Activated T-cell treated with anti-CD3 and anti-CD28 coated beads, Interleukin-2, amount 50 U/mL, for 72 hours (primary cell): ENCODE measurements around the gene ATXN7L1. TPM values are rescaled to one million over a fixed set of nuclear protein-coding genes. Genes with fewer than 3 reads are reported as not detected.
"Not testable (repeated sequence)": the region's sequence is repeated elsewhere in the genome, so short reads cannot be mapped to it uniquely, and the experiment has no call there.

Source experiments
- ATAC-seq, 2 donors: fragments of 150-1000 bp; cut with Tn5 transposase; replicated peaks in 1 of 2; 2 replicates each; pipeline ENCODE4 v1.10.0; 2021; ENCODE audit warnings: moderate library complexity in 2 of 2, mild to moderate bottlenecking in 1 of 2
- DNase-seq, 2 donors: peaks; one replicate each; pipeline ENCODE4 v3.0.0; 2021 to 2022; ENCODE audit warnings: mixed read lengths in 1 of 2
- H3K27ac Mint-ChIP-seq: one replicate; pipeline ENCODE4 v1.8.0; 2022; ENCODE audit warnings: mild to moderate bottlenecking, moderate library complexity, mixed read lengths
- H3K27me3 Mint-ChIP-seq: one replicate; pipeline ENCODE4 v1.8.0; 2022; ENCODE audit warnings: low read depth, mixed read lengths
- H3K36me3 Mint-ChIP-seq, 2 donors: one replicate each; pipeline ENCODE4 v1.8.0; 2022; ENCODE audit warnings: mixed read lengths in 2 of 2, mild to moderate bottlenecking in 1 of 2; ENCODE audit not compliant: insufficient read depth in 2 of 2
- H3K4me1 Mint-ChIP-seq: one replicate; pipeline ENCODE4 v1.8.0; 2022; ENCODE audit warnings: low read depth, mixed read lengths
- H3K4me3 Mint-ChIP-seq, 2 donors: one replicate each; pipeline ENCODE4 v1.8.0; 2022; ENCODE audit warnings: mild to moderate bottlenecking in 2 of 2, mixed read lengths in 2 of 2, moderate library complexity in 2 of 2
- H3K9me3 Mint-ChIP-seq, 2 donors: one replicate each; pipeline ENCODE4 v1.8.0; 2022; ENCODE audit warnings: mixed read lengths in 2 of 2
- total RNA-seq, 2 donors: library from RNA; stranded (reverse); gene quantifications; one replicate each; pipeline ENCODE4 v1.2.3, GENCODE V29; 2022

Gene ATXN7L1
- total RNA-seq, 2 donors from 2014 or later = 11.6 to 12.5 TPM

DNA sequence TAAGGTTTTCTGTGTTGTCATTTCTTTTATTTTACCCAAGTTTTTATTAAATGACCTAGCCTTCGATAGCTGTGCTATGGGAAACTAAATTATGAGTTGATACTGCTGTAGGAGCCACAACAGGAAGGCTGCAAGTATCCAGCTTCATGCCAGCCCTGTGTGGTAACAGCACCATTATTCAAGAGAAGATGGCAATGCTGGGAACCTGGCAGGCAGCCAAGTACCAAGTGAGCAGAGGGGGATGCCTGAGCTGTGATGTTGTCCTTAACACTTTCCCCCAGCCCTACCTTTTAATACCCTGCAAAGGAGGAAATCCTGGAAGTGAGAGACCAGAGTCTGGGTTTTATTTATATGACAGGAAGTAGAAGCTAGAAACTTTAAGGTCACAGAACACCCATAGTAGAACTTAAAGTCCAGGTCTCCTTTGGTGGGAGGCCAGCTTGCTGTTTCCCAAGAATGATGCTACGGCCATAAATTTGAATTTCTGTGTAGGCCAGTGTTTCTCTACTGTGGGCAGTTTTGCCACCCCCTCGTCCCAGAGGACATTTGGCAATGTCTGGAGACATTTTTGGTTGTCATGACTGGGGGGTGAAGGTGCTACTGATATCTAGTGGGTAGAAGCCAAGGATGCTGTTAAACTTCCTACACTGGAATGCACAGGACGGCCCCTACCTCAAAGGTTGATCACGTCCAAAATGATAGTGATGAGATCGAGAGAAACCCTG lies 9.2 kb upstream of the ATXN7L1 start:
- DNase-seq = no peak
- Mint-ChIP-seq H3K4me1 (peaks cover 24% of the 10 kb centered on the region), H3K36me3 (no peaks in the 10 kb centered on the region), H3K9me3 (no peaks in the 10 kb centered on the region), H3K27me3 (peaks cover 8% of the 10 kb centered on the region), H3K27ac (no peak overlapping the region), H3K4me3 (no peak overlapping the region)
- ATAC-seq = no peak

DNA sequence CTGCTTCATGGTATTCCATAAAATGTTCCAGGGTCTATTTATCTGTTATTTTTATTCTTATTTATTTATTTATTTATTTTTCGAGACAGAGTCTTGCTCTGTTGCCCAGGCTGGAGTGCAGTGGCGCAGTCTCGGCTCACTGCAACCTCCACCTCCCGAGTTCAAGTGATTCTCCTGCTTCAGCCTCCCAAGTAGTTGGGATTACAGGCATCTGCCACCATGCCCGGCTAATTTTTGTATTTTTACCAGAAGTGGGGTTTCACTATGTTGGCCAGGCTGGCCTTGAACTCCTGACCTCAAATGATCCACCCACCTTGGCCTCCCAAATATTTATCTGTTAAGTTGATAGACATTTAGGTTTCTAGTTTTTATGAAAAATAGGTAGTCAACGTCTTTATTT lies 6.8 kb upstream of the ATXN7L1 start:
- H3K36me3 Mint-ChIP-seq, DNase-seq, H3K4me3 Mint-ChIP-seq, ATAC-seq, H3K9me3 Mint-ChIP-seq, H3K27ac Mint-ChIP-seq: not testable (repeated sequence)
- peaks cover 32% of the 10 kb centered on the region for H3K4me1 Mint-ChIP-seq
- peaks cover 19% of the 10 kb centered on the region for H3K27me3 Mint-ChIP-seq

DNA sequence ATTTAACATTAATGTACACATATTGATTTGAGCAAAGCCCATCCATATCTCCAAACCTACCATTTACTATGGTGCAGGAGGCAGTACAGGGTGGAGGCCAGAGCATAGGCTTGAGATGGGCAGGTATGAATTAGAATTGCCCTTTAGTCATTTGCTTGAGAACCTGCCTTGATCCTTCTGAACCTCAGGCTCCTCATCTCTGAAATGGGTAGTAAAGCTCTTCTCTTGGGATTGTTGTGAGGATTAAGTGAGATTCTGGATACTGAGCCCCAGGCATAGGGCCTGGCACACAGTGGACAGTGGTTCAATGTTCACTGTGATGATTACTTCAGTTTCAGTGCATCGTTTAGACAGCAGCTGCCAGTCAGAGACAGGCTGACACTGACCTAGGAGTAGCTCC lies 5.0 kb upstream of the ATXN7L1 start:
- H3K27ac Mint-ChIP-seq = no peak overlapping the region
- peaks cover 42% of the 10 kb centered on the region for H3K4me1 Mint-ChIP-seq
- H3K27me3 Mint-ChIP-seq = peaks cover 25% of the 10 kb centered on the region
- H3K4me3 Mint-ChIP-seq = no peak overlapping the region
- DNase-seq = no peak
- no peaks in the 10 kb centered on the region for H3K36me3 Mint-ChIP-seq
- ATAC-seq = no peak
- no peaks in the 10 kb centered on the region for H3K9me3 Mint-ChIP-seq

DNA sequence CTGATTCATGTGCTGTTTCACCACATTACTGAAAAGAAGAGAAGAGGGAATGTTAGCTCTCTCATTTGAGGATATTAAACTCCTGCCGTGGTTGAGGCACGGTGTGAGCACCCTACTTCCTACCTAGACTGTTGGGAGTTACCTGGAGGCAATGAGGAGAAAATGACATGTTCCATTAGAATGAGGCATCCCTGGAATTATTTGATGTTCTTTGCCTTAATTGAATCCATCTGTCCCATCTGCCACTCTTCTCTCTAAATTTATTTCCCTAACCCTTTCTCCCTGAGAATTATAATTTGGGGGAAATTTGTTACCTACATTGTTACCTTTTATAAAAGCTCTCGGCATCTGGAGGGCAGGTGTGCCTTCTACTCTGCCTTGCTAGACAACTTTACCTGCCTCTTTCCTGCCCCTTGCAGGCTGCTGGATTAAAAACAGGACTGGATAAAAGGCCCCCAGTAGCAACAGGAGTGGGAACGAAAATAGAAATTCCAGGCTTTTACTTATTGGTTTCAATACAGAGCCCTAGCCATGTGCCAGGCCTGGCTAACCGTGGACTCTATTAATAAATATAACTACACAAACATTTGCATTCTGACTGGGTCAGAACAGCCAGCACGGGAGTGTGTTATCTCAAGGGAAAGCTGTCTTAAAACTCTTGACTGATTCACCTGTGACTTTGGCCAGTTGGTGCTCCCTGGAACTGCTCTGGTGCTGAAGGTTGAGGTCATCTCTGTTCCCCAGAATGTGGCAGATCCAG lies 4.4 kb upstream of the ATXN7L1 start:
- peaks cover 42% of the 10 kb centered on the region for H3K4me1 Mint-ChIP-seq
- peaks cover 0 to 1% of the 10 kb centered on the region in 2 donors for H3K36me3 Mint-ChIP-seq
- H3K4me3 Mint-ChIP-seq = no peak overlapping the region
- ATAC-seq (no peak), DNase-seq (no peak)
- no peaks in the 10 kb centered on the region for H3K9me3 Mint-ChIP-seq
- H3K27ac Mint-ChIP-seq = no peak overlapping the region
- H3K27me3 Mint-ChIP-seq = peaks cover 22% of the 10 kb centered on the region

DNA sequence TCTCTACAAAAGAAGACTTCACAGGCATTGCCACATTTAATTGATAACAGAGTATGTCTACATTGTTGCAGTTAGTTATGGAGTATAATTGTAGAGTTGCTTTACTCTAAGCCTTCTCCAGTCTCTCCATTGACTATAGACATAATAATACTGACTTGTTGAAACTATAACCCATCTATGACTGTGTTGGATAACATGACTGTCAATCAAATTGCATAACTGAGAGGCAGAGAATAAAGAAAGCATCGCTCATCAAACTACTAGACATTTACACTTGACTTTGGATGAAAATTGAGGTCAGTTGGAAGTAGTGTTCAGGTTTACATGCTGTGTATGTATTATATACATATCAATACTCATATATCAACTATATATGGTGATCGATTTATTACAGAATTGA lies 3.4 kb upstream of the ATXN7L1 start:
- ATAC-seq (no peak), DNase-seq (no peak)
- H3K27me3 Mint-ChIP-seq = peaks cover 22% of the 10 kb centered on the region
- H3K36me3 Mint-ChIP-seq = peaks cover 0 to 1% of the 10 kb centered on the region in 2 donors
- H3K27ac Mint-ChIP-seq = no peak overlapping the region
- no peaks in the 10 kb centered on the region for H3K9me3 Mint-ChIP-seq
- H3K4me1 Mint-ChIP-seq = peaks cover 43% of the 10 kb centered on the region
- no peak overlapping the region for H3K4me3 Mint-ChIP-seq

DNA sequence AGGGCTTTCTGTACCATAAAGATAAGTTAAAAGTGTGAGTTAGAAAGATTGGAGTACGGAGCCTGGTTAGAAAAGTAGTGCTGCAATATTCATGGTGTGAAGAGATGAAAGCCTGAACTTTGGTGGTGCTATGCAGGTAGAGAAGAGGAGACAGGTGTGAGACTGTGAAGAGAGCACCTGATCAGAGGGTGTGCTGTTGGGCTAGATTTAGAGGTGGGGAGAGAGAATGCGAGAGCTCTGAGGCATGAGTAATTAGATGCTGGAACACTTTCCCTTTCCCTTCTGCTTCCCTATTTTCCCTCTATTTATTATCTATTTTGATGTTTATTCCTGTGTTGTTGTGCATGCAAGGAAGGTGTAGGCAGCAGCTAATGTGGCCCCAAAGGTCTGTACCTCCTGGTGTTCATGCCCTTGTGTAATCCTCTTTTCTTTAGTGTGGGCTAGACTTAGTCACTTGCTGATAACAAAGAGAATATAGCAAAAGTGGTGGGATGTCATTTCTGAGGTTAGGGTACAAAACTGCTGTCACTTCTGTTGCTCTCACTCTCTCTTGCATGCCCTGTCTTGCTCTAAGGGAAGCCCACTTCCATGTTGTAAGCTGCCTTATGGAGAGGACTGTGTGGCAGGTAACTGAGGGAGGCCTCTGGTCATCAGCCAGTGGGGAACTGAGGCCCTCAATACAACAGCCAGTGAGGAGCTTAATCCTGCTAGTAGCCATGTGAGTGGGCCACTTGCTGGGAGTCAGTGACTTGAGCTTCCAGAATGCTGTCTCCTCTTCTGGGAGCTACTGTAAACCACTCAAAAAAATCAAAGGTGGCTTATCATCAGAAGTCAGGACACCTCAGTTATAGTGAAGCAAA lies 2.6 kb upstream of the ATXN7L1 start:
- no peaks in the 10 kb centered on the region for H3K9me3 Mint-ChIP-seq
- H3K4me1 Mint-ChIP-seq = peaks cover 50% of the 10 kb centered on the region
- peak; percentile 6 to 18 for ATAC-seq

DNA sequence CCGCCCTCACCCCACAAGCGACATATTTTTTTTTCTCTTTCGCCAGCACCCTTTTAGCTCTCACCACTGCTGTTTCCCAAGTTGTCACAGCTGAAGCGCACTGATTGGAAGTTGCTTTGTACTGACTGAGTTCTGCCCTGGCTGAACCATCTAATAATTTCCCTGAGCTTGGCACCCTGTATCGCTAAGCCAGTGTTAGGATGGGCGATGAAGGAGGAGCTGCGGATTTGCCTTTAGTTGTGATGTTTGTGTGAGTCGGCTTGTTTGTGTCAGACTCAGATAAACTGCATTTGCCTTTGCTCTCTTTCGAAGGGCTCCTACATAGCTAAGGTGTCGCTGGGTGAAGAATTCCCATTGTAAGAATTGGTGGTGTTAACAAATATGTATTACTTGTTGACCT lies 1.3 kb upstream of the ATXN7L1 start:
- ATAC-seq (no peak), DNase-seq (no peak)
- Mint-ChIP-seq H3K27me3 (peaks cover 22% of the 10 kb centered on the region), H3K9me3 (no peaks in the 10 kb centered on the region), H3K27ac (no peak overlapping the region), H3K4me3 (peak overlapping the region; percentile 87 to 88), H3K4me1 (peaks cover 59% of the 10 kb centered on the region), H3K36me3 (peaks cover 0 to 1% of the 10 kb centered on the region in 2 donors)

More for the DNA sequence above, 2.6 kb upstream of the ATXN7L1 start:
- H3K4me3 Mint-ChIP-seq = peak overlapping the region in 1 of 2 donors; percentile 88
- H3K27ac Mint-ChIP-seq = no peak overlapping the region
- no peak for DNase-seq
- peaks cover 22% of the 10 kb centered on the region for H3K27me3 Mint-ChIP-seq
- peaks cover 0 to 1% of the 10 kb centered on the region in 2 donors for H3K36me3 Mint-ChIP-seq

DNA sequence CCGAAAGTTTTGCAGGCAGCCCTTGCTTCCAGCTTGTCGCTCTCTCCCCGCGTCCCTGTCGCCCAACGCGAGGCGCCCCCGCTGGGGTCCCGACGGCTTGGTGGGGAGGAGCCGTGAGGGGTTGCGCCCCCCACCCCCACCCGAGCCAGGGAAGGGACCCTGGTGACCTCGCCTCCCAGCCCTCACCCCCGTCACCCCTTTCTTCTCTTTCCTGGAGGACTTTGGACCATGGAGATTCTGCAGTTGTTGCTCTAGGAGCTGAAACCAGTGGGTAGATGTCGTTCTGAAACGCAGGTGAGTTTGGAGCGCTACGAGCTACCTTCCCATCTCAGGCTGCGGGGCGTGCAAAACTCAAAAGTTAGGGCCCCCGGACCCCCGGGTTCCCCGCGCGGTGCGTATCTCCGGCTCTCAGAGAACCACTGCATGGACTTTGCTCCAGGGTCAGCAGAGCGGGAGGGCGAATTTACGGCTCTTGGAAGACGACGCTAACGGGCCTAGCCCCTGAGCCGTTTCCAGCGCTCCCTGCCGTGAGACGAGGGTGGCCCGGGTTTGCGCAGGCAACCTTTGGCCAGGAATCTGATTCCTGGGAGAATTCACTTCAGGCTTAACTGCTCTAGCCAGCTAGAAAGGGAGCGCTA lies 684 bp upstream of the ATXN7L1 start:
- Mint-ChIP-seq H3K27ac (peak overlapping the region; percentile 59), H3K4me1 (peaks cover 65% of the 10 kb centered on the region), H3K36me3 (peaks cover 0 to 3% of the 10 kb centered on the region in 2 donors), H3K27me3 (peaks cover 22% of the 10 kb centered on the region), H3K9me3 (no peaks in the 10 kb centered on the region), H3K4me3 (peak overlapping the region; percentile 87 to 88)
- ATAC-seq (peak; percentile 1 to 2), DNase-seq (peak in 1 of 2 donors; percentile 22)

DNA sequence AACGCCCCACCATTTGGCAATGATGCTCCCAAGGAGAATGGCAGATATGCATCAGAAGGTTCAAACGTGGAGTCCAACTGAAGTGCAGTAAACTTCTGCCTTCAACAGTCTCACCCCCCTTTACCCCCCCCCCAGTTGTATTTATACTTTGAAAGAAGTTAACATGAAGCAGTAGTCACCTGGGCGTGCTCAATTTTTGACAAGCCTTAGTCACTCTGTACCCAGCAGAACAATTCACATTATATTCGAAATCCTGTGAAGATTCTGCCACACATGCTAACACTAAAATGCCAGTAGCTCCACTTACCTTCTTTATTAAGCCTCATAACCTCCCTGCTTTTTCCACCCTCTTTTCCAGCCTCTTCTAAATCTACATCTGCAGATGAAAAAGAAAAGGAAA lies 894 bp downstream of the ATXN7L1 start:
- H3K4me3 Mint-ChIP-seq = peak overlapping the region; percentile 96 to 99
- H3K27me3 Mint-ChIP-seq = peaks cover 22% of the 10 kb centered on the region
- ATAC-seq (no peak), DNase-seq (no peak)
- peaks cover 65% of the 10 kb centered on the region for H3K4me1 Mint-ChIP-seq
- H3K9me3 Mint-ChIP-seq = no peaks in the 10 kb centered on the region
- peaks cover 0 to 3% of the 10 kb centered on the region in 2 donors for H3K36me3 Mint-ChIP-seq
- H3K27ac Mint-ChIP-seq = peak overlapping the region; percentile 48

DNA sequence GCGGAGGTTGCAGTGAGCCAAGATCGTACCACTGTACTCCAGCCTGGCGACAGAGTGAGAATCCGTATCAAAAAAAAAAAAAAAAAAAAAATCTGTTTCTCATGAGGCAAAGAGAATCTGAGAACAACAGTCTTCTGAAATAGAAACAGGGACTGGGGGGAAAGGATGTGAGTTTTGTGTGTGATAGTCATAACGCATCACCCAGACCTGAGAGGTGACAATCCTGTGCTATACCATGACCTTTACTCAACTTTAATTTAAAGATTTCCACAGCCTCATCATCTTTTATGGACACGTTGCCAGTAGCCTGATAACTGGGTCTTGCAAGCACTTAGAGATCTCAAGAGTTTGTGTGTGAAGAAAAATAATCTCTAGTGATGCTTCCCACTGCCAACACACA lies 2.3 kb downstream of the ATXN7L1 start:
- peak overlapping the region in 1 of 2 donors; percentile 96 for H3K4me3 Mint-ChIP-seq

DNA sequence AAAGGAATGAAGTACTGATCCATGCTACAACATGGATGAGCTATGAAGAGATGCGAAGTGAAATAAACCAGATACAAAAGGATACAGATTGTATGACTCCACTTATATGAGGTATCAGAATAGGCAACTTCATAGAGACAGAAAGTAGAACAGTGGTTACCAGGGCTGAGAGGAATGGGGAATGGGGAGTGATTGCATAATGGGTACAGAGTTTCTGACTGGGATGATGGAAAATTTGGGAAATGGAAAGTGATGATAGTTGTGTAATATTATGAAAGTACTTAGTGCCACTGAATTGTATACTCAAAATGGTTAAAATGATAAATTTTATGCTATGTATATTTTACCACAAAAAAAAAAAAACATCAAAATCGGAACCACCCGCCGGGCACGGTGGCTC lies 3.9 kb downstream of the ATXN7L1 start:
- H3K27ac Mint-ChIP-seq = no peak overlapping the region
- no peak for ATAC-seq
- peaks cover 40% of the 10 kb centered on the region for H3K4me1 Mint-ChIP-seq
- DNase-seq = no peak
- no peaks in the 10 kb centered on the region for H3K9me3 Mint-ChIP-seq
- peaks cover 5% of the 10 kb centered on the region for H3K27me3 Mint-ChIP-seq
- no peak overlapping the region for H3K4me3 Mint-ChIP-seq
- peaks cover 0 to 3% of the 10 kb centered on the region in 2 donors for H3K36me3 Mint-ChIP-seq

More for the DNA sequence above, 2.3 kb downstream of the ATXN7L1 start:
- Mint-ChIP-seq H3K27me3 (peaks cover 21% of the 10 kb centered on the region), H3K27ac (no peak overlapping the region), H3K36me3 (peaks cover 0 to 3% of the 10 kb centered on the region in 2 donors), H3K9me3 (no peaks in the 10 kb centered on the region), H3K4me1 (peaks cover 56% of the 10 kb centered on the region)
- DNase-seq (peak in 1 of 2 donors; percentile 16), ATAC-seq (peak; percentile 53 to 64)

DNA sequence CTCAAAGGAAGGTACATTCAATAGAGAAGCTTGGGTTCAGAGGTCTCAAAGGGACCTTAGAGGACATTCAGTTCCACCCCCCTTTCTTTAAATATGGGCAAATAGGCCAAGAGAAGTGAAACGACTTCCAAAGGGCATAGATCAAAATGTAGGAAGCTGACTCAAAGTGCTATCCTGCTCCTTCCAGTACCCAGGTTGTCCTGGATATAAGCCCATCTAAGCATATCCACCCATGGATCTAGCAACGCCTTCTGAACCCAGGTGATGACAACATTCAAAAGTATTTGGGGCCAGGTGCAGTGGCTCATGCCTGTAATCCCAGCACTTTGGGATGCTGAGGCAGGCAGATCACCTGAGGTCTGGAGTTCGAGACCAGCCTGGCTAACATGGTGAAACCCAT lies 5.3 kb downstream of the ATXN7L1 start:
- H3K4me1 Mint-ChIP-seq = peaks cover 37% of the 10 kb centered on the region
- H3K4me3 Mint-ChIP-seq = no peak overlapping the region
- no peak overlapping the region for H3K27ac Mint-ChIP-seq
- no peaks in the 10 kb centered on the region for H3K27me3 Mint-ChIP-seq
- DNase-seq (no peak), ATAC-seq (no peak)
- no peaks in the 10 kb centered on the region for H3K9me3 Mint-ChIP-seq
- H3K36me3 Mint-ChIP-seq = peaks cover 0 to 3% of the 10 kb centered on the region in 2 donors
